WTC11 (cell line): ENCODE results near the gene EEF1AKMT3. TPM values are rescaled to one million over a fixed set of nuclear protein-coding genes. Genes with fewer than 3 reads are reported as not detected.

ENCODE experiments used
- ATAC-seq: fragments of 200-7000 bp; cut with Tn5 transposase; 2 replicates; pipeline ENCODE4 v1.10.0; 2021; ENCODE audit warnings: mild to moderate bottlenecking, moderate library complexity
- CTCF ChIA-PET: fragments of 300-600 bp; sonication (Branson Sonifier 250); formaldehyde crosslinking; loops from one replicate; lab custom pipeline; 2021; ENCODE audit warnings: antibody characterized with exemption; lab: Charles Lee
- POLR2A ChIA-PET: fragments of 350-600 bp; sonication (Branson Sonifier 250); formaldehyde crosslinking; loops from one replicate; lab custom pipeline; 2021; ENCODE audit warnings: antibody characterized with exemption; lab: Charles Lee
- DNase-seq: peaks from one replicate; pipeline ENCODE4 v3.0.0; 2021; ENCODE audit warnings: low spot score
- H3K27ac Mint-ChIP-seq: 2 replicates; pipeline ENCODE4 v1.8.0; 2021; ENCODE audit warnings: mixed read lengths
- H3K27me3 Mint-ChIP-seq: 2 replicates; pipeline ENCODE4 v1.8.0; 2021; ENCODE audit warnings: low read depth, mild to moderate bottlenecking, moderate library complexity, mixed read lengths
- H3K36me3 Mint-ChIP-seq: 2 replicates; pipeline ENCODE4 v1.8.0; 2021; ENCODE audit warnings: mixed read lengths
- H3K4me1 Mint-ChIP-seq: 2 replicates; pipeline ENCODE4 v1.8.0; 2022; ENCODE audit warnings: mixed read lengths
- H3K4me3 Mint-ChIP-seq: 2 replicates; pipeline ENCODE4 v1.8.0; 2021; ENCODE audit warnings: mild to moderate bottlenecking, moderate library complexity, mixed read lengths
- H3K9me3 Mint-ChIP-seq: 2 replicates; pipeline ENCODE4 v1.8.0; 2021; ENCODE audit warnings: mixed read lengths
- EMX1 ChIP-seq: fragments of 250-450 bp; sonication (Bioruptor Pico); IDR thresholded peaks from 2 replicates; pipeline ENCODE4 v1.8.0; 2021; ENCODE audit warnings: mild to moderate bottlenecking
- FOXJ3 ChIP-seq: sonication (generic); formaldehyde crosslinking; IDR thresholded peaks from 2 replicates; pipeline ENCODE4 v1.9.0; 2021; ENCODE audit warnings: missing genetic modification reagents, mild to moderate bottlenecking, borderline replicate concordance
- GABPB1 ChIP-seq: sonication (generic); formaldehyde crosslinking; IDR thresholded peaks from 2 replicates; pipeline ENCODE4 v1.8.1; 2023; ENCODE audit warnings: mild to moderate bottlenecking, missing genetic modification reagents
- IRF2 ChIP-seq: sonication (generic); formaldehyde crosslinking; IDR thresholded peaks from 2 replicates; pipeline ENCODE4 v1.8.0; 2022; ENCODE audit warnings: low read depth, missing genetic modification reagents, borderline replicate concordance
- JUN ChIP-seq: sonication (generic); formaldehyde crosslinking; IDR thresholded peaks from 2 replicates; pipeline ENCODE4 v1.8.0; 2023; ENCODE audit warnings: mild to moderate bottlenecking, missing genetic modification reagents
- MYBL2 ChIP-seq: sonication (generic); formaldehyde crosslinking; IDR thresholded peaks from 2 replicates; pipeline ENCODE4 v1.8.1; 2023; ENCODE audit warnings: mild to moderate bottlenecking, moderate library complexity, missing genetic modification reagents
- NFYB ChIP-seq: sonication (generic); formaldehyde crosslinking; conservative IDR thresholded peaks from 2 replicates; pipeline ENCODE4 v1.8.0; 2022; ENCODE audit warnings: low read depth, missing genetic modification reagents
- SMAD3 ChIP-seq: sonication (generic); formaldehyde crosslinking; IDR thresholded peaks from 2 replicates; pipeline ENCODE4 v1.8.0; 2022; ENCODE audit warnings: missing genetic modification reagents, mild to moderate bottlenecking, borderline replicate concordance
- TEAD4 ChIP-seq: sonication (generic); formaldehyde crosslinking; IDR thresholded peaks from 2 replicates; pipeline ENCODE4 v1.8.0; 2022; ENCODE audit warnings: mild to moderate bottlenecking, missing genetic modification reagents
- ZNF219 ChIP-seq: sonication (generic); formaldehyde crosslinking; IDR thresholded peaks from 2 replicates; pipeline ENCODE4 v1.8.0; 2023; ENCODE audit warnings: missing genetic modification reagents, mild to moderate bottlenecking, borderline replicate concordance
- ZNF317 ChIP-seq: sonication (generic); formaldehyde crosslinking; IDR thresholded peaks from 2 replicates; pipeline ENCODE4 v1.8.1; 2023; ENCODE audit warnings: low read depth, mild to moderate bottlenecking, moderate library complexity, missing genetic modification reagents, borderline replicate concordance
- ZNF423 ChIP-seq: fragments of 250-450 bp; sonication (Bioruptor Pico); IDR thresholded peaks from 2 replicates; pipeline ENCODE4 v2.1.2; 2022; ENCODE audit warnings: mild to moderate bottlenecking, moderate library complexity
- ZNF671 ChIP-seq: fragments of 250-450 bp; sonication (Bioruptor Pico); IDR thresholded peaks from 2 replicates; pipeline ENCODE4 v1.8.0; 2021; ENCODE audit warnings: mild to moderate bottlenecking
- total RNA-seq: library from RNA; stranded (reverse); gene quantifications from 3 replicates; pipeline ENCODE4 v1.2.3, GENCODE V29; 2021
- TF ChIP-seq, protein P1 (sequence below): sonication (generic); formaldehyde crosslinking; conservative IDR thresholded peaks from 2 replicates; pipeline ENCODE4 v1.8.1; 2023; ENCODE audit warnings: mild to moderate bottlenecking, low read depth, missing genetic modification reagents, moderate library complexity
- TF ChIP-seq, protein P2 (sequence below): sonication (generic); formaldehyde crosslinking; IDR thresholded peaks from 2 replicates; pipeline ENCODE4 v1.8.1; 2022; ENCODE audit warnings: mild to moderate bottlenecking, missing genetic modification reagents, moderate library complexity, borderline replicate concordance
- TF ChIP-seq, protein P3 (sequence below): fragments of 250-450 bp; sonication (Bioruptor Pico); IDR thresholded peaks from 2 replicates; pipeline ENCODE4 v1.9.0; 2021; ENCODE audit warnings: mild to moderate bottlenecking, borderline replicate concordance
- TF ChIP-seq, protein P4 (sequence below): sonication (generic); formaldehyde crosslinking; IDR thresholded peaks from 2 replicates; pipeline ENCODE4 v1.8.0; 2023; ENCODE audit warnings: missing genetic modification reagents, mild to moderate bottlenecking, borderline replicate concordance
- TF ChIP-seq, protein P5 (sequence below): fragments of 250-450 bp; sonication (Bioruptor Pico); IDR thresholded peaks from 2 replicates; pipeline ENCODE4 v1.9.0; 2021; ENCODE audit warnings: moderate library complexity, mild to moderate bottlenecking, inconsistent platforms, borderline replicate concordance
- TF ChIP-seq, protein P6 (sequence below): sonication (generic); formaldehyde crosslinking; IDR thresholded peaks from 2 replicates; pipeline ENCODE4 v1.8.1; 2022; ENCODE audit warnings: mild to moderate bottlenecking, moderate library complexity, missing genetic modification reagents

EEF1AKMT3 gene
- total RNA-seq, 1 experiment from 2014 or later = 3.2 TPM

DNA sequence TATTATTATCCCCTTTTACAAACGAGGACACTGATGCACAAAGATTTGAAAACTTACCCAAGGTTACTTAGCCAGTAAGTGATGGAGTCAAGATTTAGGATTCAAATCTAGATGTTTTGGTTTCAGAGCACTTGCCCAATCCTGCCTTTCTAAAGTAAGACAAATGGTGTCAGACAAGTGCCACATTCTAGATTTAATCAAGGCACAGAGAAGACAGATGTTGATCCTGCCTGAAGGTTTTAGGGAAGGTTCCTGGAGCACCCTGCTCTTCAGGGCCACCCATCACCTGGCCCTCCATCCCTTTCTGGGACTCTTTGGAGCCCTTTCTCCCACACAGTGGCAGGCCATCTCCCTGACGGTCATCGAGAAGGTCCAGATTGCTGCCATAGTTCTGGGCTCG, 14.6 kb upstream of the EEF1AKMT3 start:
- no peak for ATAC-seq
- H3K9me3 Mint-ChIP-seq = no peaks in the 10 kb centered on the region
- no peak for TF ChIP-seq IRF2 (CRISPR knock-in tag)
- TF ChIP-seq ZNF219 (CRISPR knock-in tag) = no peak
- TF ChIP-seq ZNF423 (CRISPR knock-in tag) = no peak
- no peak for TF ChIP-seq GABPB1 (CRISPR knock-in tag)
- no peak for TF ChIP-seq EMX1 (CRISPR knock-in tag)
- no peak for TF ChIP-seq TEAD4
- TF ChIP-seq FOXJ3 = no peak
- TF ChIP-seq, protein P1, sequence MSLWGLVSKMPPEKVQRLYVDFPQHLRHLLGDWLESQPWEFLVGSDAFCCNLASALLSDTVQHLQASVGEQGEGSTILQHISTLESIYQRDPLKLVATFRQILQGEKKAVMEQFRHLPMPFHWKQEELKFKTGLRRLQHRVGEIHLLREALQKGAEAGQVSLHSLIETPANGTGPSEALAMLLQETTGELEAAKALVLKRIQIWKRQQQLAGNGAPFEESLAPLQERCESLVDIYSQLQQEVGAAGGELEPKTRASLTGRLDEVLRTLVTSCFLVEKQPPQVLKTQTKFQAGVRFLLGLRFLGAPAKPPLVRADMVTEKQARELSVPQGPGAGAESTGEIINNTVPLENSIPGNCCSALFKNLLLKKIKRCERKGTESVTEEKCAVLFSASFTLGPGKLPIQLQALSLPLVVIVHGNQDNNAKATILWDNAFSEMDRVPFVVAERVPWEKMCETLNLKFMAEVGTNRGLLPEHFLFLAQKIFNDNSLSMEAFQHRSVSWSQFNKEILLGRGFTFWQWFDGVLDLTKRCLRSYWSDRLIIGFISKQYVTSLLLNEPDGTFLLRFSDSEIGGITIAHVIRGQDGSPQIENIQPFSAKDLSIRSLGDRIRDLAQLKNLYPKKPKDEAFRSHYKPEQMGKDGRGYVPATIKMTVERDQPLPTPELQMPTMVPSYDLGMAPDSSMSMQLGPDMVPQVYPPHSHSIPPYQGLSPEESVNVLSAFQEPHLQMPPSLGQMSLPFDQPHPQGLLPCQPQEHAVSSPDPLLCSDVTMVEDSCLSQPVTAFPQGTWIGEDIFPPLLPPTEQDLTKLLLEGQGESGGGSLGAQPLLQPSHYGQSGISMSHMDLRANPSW (CRISPR knock-in tag) = no peak
- no peak for TF ChIP-seq ZNF671 (CRISPR knock-in tag)
- TF ChIP-seq, protein P2, sequence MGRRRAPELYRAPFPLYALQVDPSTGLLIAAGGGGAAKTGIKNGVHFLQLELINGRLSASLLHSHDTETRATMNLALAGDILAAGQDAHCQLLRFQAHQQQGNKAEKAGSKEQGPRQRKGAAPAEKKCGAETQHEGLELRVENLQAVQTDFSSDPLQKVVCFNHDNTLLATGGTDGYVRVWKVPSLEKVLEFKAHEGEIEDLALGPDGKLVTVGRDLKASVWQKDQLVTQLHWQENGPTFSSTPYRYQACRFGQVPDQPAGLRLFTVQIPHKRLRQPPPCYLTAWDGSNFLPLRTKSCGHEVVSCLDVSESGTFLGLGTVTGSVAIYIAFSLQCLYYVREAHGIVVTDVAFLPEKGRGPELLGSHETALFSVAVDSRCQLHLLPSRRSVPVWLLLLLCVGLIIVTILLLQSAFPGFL (CRISPR knock-in tag) = no peak
- no peak for TF ChIP-seq MYBL2 (CRISPR knock-in tag)
- TF ChIP-seq SMAD3 (CRISPR knock-in tag) = no peak
- TF ChIP-seq ZNF317 (CRISPR knock-in tag) = no peak
- TF ChIP-seq JUN (CRISPR knock-in tag) = no peak
- TF ChIP-seq, protein P3, sequence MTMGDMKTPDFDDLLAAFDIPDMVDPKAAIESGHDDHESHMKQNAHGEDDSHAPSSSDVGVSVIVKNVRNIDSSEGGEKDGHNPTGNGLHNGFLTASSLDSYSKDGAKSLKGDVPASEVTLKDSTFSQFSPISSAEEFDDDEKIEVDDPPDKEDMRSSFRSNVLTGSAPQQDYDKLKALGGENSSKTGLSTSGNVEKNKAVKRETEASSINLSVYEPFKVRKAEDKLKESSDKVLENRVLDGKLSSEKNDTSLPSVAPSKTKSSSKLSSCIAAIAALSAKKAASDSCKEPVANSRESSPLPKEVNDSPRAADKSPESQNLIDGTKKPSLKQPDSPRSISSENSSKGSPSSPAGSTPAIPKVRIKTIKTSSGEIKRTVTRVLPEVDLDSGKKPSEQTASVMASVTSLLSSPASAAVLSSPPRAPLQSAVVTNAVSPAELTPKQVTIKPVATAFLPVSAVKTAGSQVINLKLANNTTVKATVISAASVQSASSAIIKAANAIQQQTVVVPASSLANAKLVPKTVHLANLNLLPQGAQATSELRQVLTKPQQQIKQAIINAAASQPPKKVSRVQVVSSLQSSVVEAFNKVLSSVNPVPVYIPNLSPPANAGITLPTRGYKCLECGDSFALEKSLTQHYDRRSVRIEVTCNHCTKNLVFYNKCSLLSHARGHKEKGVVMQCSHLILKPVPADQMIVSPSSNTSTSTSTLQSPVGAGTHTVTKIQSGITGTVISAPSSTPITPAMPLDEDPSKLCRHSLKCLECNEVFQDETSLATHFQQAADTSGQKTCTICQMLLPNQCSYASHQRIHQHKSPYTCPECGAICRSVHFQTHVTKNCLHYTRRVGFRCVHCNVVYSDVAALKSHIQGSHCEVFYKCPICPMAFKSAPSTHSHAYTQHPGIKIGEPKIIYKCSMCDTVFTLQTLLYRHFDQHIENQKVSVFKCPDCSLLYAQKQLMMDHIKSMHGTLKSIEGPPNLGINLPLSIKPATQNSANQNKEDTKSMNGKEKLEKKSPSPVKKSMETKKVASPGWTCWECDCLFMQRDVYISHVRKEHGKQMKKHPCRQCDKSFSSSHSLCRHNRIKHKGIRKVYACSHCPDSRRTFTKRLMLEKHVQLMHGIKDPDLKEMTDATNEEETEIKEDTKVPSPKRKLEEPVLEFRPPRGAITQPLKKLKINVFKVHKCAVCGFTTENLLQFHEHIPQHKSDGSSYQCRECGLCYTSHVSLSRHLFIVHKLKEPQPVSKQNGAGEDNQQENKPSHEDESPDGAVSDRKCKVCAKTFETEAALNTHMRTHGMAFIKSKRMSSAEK (CRISPR knock-in tag) = no peak
- TF ChIP-seq, protein P4, sequence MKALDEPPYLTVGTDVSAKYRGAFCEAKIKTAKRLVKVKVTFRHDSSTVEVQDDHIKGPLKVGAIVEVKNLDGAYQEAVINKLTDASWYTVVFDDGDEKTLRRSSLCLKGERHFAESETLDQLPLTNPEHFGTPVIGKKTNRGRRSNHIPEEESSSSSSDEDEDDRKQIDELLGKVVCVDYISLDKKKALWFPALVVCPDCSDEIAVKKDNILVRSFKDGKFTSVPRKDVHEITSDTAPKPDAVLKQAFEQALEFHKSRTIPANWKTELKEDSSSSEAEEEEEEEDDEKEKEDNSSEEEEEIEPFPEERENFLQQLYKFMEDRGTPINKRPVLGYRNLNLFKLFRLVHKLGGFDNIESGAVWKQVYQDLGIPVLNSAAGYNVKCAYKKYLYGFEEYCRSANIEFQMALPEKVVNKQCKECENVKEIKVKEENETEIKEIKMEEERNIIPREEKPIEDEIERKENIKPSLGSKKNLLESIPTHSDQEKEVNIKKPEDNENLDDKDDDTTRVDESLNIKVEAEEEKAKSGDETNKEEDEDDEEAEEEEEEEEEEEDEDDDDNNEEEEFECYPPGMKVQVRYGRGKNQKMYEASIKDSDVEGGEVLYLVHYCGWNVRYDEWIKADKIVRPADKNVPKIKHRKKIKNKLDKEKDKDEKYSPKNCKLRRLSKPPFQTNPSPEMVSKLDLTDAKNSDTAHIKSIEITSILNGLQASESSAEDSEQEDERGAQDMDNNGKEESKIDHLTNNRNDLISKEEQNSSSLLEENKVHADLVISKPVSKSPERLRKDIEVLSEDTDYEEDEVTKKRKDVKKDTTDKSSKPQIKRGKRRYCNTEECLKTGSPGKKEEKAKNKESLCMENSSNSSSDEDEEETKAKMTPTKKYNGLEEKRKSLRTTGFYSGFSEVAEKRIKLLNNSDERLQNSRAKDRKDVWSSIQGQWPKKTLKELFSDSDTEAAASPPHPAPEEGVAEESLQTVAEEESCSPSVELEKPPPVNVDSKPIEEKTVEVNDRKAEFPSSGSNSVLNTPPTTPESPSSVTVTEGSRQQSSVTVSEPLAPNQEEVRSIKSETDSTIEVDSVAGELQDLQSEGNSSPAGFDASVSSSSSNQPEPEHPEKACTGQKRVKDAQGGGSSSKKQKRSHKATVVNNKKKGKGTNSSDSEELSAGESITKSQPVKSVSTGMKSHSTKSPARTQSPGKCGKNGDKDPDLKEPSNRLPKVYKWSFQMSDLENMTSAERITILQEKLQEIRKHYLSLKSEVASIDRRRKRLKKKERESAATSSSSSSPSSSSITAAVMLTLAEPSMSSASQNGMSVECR = no peak
- TF ChIP-seq, protein P5, sequence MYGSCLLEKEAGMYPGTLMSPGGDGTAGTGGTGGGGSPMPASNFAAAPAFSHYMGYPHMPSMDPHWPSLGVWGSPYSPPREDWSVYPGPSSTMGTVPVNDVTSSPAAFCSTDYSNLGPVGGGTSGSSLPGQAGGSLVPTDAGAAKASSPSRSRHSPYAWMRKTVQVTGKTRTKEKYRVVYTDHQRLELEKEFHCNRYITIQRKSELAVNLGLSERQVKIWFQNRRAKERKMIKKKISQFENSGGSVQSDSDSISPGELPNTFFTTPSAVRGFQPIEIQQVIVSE = no peak
- no peak for TF ChIP-seq NFYB (CRISPR knock-in tag)
- TF ChIP-seq, protein P6, sequence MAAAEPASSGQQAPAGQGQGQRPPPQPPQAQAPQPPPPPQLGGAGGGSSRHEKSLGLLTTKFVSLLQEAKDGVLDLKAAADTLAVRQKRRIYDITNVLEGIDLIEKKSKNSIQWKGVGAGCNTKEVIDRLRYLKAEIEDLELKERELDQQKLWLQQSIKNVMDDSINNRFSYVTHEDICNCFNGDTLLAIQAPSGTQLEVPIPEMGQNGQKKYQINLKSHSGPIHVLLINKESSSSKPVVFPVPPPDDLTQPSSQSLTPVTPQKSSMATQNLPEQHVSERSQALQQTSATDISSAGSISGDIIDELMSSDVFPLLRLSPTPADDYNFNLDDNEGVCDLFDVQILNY (CRISPR knock-in tag) = no peak
- TF ChIP-seq, all 79 proteins: peak for 0
- ChIA-PET CTCF (interaction anchor here (1.4 to 2.4 kb wide), 4 partner anchors 9 to 35 kb away, joined by 3 to 80 read pairs (median 14); partner anchors contain the start of genes CYP27B1, EEF1AKMT3 and METTL1), POLR2A (no interaction called here)
- no peak overlapping the region for H3K27ac Mint-ChIP-seq
- H3K4me1 Mint-ChIP-seq = peaks cover 30% of the 10 kb centered on the region
- no peak for DNase-seq
- no peak overlapping the region for H3K4me3 Mint-ChIP-seq
- no peaks in the 10 kb centered on the region for H3K36me3 Mint-ChIP-seq
- peaks cover 91% of the 10 kb centered on the region for H3K27me3 Mint-ChIP-seq
